K562 (cell line): ENCODE data around the gene RAB11FIP2. TPM values are rescaled to one million over a fixed set of nuclear protein-coding genes. Genes with fewer than 3 reads are reported as not detected.

Experiments used
- BACH1 ChIP-seq: fragments of 200-800 bp; sonication (Bioruptor generic); IDR thresholded peaks from 2 replicates; pipeline ENCODE4 v1.6.1; 2016; ENCODE audit warnings: missing genetic modification characterization, missing compliant biosample characterization
- CSDE1 ChIP-seq, 2 experiments: fragments of 450-650 bp; IDR thresholded peaks; 2 replicates each; pipeline ENCODE4 v1.6.1; 2016; ENCODE audit warnings: mild to moderate bottlenecking in 1 of 2
- GABPB1 ChIP-seq: sonication (generic); formaldehyde crosslinking; IDR thresholded peaks from 2 replicates; pipeline ENCODE4 v1.8.0; 2022; ENCODE audit warnings: mild to moderate bottlenecking, missing genetic modification reagents
- HNRNPH1 ChIP-seq: fragments of 200-400 bp; formaldehyde crosslinking; optimal IDR thresholded peaks from 2 replicates; pipeline ENCODE3; 2017; ENCODE audit warnings: low read depth, mild to moderate bottlenecking, low read length, moderate library complexity
- NCOA6 ChIP-seq: fragments of 450-650 bp; IDR thresholded peaks from 2 replicates; pipeline ENCODE4 v1.6.1; 2017; ENCODE audit warnings: mild to moderate bottlenecking
- SNRNP70 ChIP-seq: fragments of 200-400 bp; formaldehyde crosslinking; optimal IDR thresholded peaks from 2 replicates; pipeline ENCODE3; 2017; ENCODE audit warnings: low read depth, low read length
- polyA plus RNA-seq, 8 experiments: library from polyadenylated mRNA; depleted of rRNA in 4 of 8; stranded (reverse) in 5 of 8; unstranded in 3 of 8; fragments of >200 nt; fragmentation: Nextera tagmentation in 2 of 8; fragmentation: Illumina TruSeq in 1 of 8; extraction: Ambion mirVana in 2 of 8; extraction: Trizol in 1 of 8; gene quantifications; 2 replicates each; pipeline versions ENCODE4 v1.2.1 to v1.2.3, GENCODE V29; 2011 to 2014; ENCODE audit warnings: inconsistent platforms in 1 of 8, missing spikeins in 1 of 8
- total RNA-seq, 7 experiments: library from RNA; depleted of rRNA in 6 of 7; stranded (reverse); fragments of >200 nt in 6 of 7; fragmentation: Illumina TruSeq in 2 of 7; extraction: Trizol in 2 of 7; gene quantifications; 2 replicates each; pipeline versions ENCODE4 v1.2.1 to v1.2.3, GENCODE V29; 2011 to 2021; ENCODE audit warnings: low replicate concordance in 1 of 7
- TF ChIP-seq, protein P1 (sequence below): IDR thresholded peaks from 2 replicates; pipeline ENCODE4 v1.6.1; 2011; ENCODE audit warnings: borderline replicate concordance, low read depth, mild to moderate bottlenecking, moderate library complexity, low read length; ENCODE audit not compliant: insufficient read depth, poor library complexity, severe bottlenecking
- TF ChIP-seq, protein P2 (sequence below): fragments of 250-450 bp; sonication (Bioruptor Pico); IDR thresholded peaks from 2 replicates; pipeline ENCODE4 v1.5.0; 2021; ENCODE audit warnings: mild to moderate bottlenecking, moderate library complexity

Gene RAB11FIP2
- total and polyA plus RNA-seq, 9 of the 15 experiments (the other 6 are each of a cell fraction or from before 2014, with no cell fraction given): 3.0 to 10.6 (median 3.9) TPM

DNA sequence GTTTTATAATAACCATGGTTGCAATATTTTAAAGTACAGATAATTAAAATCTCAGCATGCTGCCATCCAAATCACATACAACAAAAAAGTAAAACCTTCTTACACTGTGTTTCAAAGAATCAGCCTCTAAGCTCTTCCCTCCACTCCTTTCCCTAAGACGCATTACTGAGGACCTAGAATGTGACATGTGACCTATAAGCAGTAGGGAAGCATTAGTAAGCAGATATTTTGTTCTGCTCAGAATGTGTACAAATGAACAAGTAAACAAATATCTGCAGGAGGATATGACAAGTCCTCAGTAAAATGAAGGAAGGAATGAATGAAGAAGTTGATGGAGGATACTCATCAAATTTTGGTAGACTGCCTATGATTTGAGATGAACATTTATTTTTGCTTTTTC lies 49.1 kb downstream of the RAB11FIP2 start (continued):
- TF ChIP-seq, protein P1, sequence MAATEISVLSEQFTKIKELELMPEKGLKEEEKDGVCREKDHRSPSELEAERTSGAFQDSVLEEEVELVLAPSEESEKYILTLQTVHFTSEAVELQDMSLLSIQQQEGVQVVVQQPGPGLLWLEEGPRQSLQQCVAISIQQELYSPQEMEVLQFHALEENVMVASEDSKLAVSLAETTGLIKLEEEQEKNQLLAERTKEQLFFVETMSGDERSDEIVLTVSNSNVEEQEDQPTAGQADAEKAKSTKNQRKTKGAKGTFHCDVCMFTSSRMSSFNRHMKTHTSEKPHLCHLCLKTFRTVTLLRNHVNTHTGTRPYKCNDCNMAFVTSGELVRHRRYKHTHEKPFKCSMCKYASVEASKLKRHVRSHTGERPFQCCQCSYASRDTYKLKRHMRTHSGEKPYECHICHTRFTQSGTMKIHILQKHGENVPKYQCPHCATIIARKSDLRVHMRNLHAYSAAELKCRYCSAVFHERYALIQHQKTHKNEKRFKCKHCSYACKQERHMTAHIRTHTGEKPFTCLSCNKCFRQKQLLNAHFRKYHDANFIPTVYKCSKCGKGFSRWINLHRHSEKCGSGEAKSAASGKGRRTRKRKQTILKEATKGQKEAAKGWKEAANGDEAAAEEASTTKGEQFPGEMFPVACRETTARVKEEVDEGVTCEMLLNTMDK: no peak
- TF ChIP-seq CSDE1 (IDR thresholded peaks at IDR 0.05) (no peak), NCOA6 (no peak), GABPB1 (CRISPR knock-in tag) (no peak), BACH1 (no peak), HNRNPH1 (no peak), SNRNP70 (no peak)
- TF ChIP-seq, protein P2, sequence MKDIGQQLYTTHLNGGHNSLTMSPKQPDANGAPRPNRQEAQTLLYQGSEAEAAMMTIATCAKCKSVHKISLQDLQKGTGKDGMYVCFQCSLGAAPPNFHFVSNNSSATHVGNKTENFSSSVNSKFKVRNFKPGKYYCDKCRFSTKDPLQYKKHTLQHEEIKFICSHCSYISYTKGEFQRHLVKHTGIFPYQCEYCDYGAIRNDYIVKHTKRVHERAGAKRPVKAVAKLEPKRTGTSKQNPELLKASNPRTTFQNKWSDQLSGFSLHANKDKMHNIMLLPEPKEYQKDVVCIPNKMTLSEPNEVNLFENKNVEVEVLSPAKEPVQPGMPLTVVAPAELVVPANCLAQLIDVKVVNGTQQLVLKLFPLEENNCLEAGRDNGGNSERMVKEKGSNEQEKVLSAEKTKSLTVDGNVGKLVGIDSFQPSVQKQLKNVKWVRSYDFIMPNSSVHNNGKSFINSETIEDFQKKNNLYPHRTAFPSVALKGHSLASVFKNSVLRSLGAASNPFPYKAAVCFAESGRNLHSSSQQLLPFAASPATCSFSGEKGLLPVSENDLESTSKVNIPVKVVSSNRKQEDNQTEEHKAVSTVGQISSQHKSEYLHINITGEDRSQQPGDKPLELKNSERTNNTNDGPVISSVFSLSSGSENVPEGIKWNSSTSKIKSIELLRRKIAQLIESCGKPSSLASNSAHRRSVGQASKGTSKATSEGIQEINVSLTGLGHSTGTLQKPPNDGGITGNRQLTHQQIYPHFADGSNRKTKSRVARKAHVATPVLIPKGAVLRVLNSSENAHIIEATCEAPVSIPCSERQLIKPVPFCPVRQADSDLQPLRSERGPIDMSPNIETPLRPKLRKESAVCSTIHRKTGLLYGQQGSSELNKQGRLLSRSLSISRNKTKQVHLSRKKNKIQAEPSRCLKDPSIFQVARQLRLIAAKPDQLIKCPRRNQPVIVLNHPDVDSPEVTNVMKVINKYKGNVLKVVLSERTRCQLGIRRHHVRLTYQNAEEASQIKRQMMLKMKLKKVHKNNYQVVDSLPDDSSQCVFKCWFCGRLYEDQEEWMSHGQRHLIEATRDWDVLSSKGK (CRISPR knock-in tag): no peak
